H1 (cell line): ENCODE data around the gene SLC9A2. TPM values are rescaled to one million over a fixed set of nuclear protein-coding genes. Genes with fewer than 3 reads are reported as not detected.

ENCODE experiments used
- CTCF ChIA-PET: fragments of 300-600 bp; sonication (Branson Sonifier 250); formaldehyde crosslinking; loops from one replicate; lab custom pipeline; 2021; ENCODE audit not compliant: partially characterized antibody; lab: Charles Lee
- POLR2A ChIA-PET: fragments of 300-600 bp; sonication (Branson Sonifier 250); formaldehyde crosslinking; loops from one replicate; lab custom pipeline; 2021; ENCODE audit warnings: inconsistent platforms; ENCODE audit not compliant: partially characterized antibody; lab: Charles Lee
- DNase-seq, 2 experiments: peaks; one replicate each; pipeline versions ENCODE4 v3.0.0 to v3.0.0-alpha.2; 2010 to 2022; ENCODE audit warnings: low spot score in 2 of 2, low read depth in 1 of 2, mixed read lengths in 1 of 2
- FAIRE-seq: peaks from 2 replicates; lab custom pipeline; 2011; peaks lifted over from hg19 to GRCh38; lab: Jason Lieb, UNC
- H2AFZ ChIP-seq: 2 replicates; pipeline ENCODE4 v1.8.1; 2012; ENCODE audit warnings: low read length, inconsistent platforms
- H2AK5ac ChIP-seq: 2 replicates; pipeline ENCODE4 v1.6.1; 2013; ENCODE audit warnings: low read depth, low read length
- H2BK120ac ChIP-seq: replicated peaks from 2 replicates; pipeline ENCODE3; 2013; ENCODE audit warnings: low read depth, low read length, inconsistent platforms
- H2BK12ac ChIP-seq: 2 replicates; pipeline ENCODE4 v1.6.1; 2013; ENCODE audit warnings: low read depth, low read length
- H2BK15ac ChIP-seq: 2 replicates; pipeline ENCODE4 v1.6.1; 2013; ENCODE audit warnings: low read length
- H2BK20ac ChIP-seq: 2 replicates; pipeline ENCODE4 v1.6.1; 2013; ENCODE audit warnings: low read length
- H2BK5ac ChIP-seq: 2 replicates; pipeline ENCODE4 v1.6.1; 2013; ENCODE audit warnings: low read depth, low read length
- H3K14ac ChIP-seq: 2 replicates; pipeline ENCODE4 v1.6.1; 2013; ENCODE audit warnings: inconsistent platforms; ENCODE audit not compliant: insufficient read length
- H3K18ac ChIP-seq: 2 replicates; pipeline ENCODE4 v1.6.1; 2013; ENCODE audit warnings: low read length; ENCODE audit errors: extremely low read depth
- H3K23ac ChIP-seq: 2 replicates; pipeline ENCODE4 v1.6.1; 2013; ENCODE audit warnings: inconsistent platforms; ENCODE audit not compliant: insufficient read length
- H3K23me2 ChIP-seq: 2 replicates; pipeline ENCODE4 v1.6.1; 2013; ENCODE audit warnings: low read depth, low read length
- H3K27ac ChIP-seq: 2 replicates; pipeline ENCODE4 v1.6.1; 2011; ENCODE audit warnings: low read depth, low read length, inconsistent platforms
- H3K27me3 ChIP-seq, 4 experiments: replicated peaks in 1 of 4; 1 replicate in 1 of 4; 2 replicates in 3 of 4; pipeline versions ENCODE4 v1.6.1 to v1.8.1; 2011 to 2013; ENCODE audit warnings: low read length in 3 of 4, mild to moderate bottlenecking in 3 of 4, inconsistent platforms in 2 of 4, mixed read lengths in 2 of 4, moderate library complexity in 1 of 4; ENCODE audit not compliant: control insufficient read depth in 3 of 4, insufficient read depth in 3 of 4; ENCODE audit errors: extremely low read depth in 1 of 4
- H3K36me3 ChIP-seq, 4 experiments: 2 replicates each; pipeline versions ENCODE4 v1.6.1 to v1.8.1; 2011 to 2013; ENCODE audit warnings: mild to moderate bottlenecking in 4 of 4, low read length in 3 of 4, moderate library complexity in 2 of 4, control low read depth in 1 of 4, inconsistent platforms in 1 of 4; ENCODE audit not compliant: insufficient read depth in 4 of 4, control insufficient read depth in 2 of 4
- H3K4ac ChIP-seq: replicated peaks from 2 replicates; pipeline ENCODE3; 2013; ENCODE audit warnings: low read length, low read depth, mixed read lengths, inconsistent platforms; ENCODE audit not compliant: insufficient read length
- H3K4me1 ChIP-seq, 4 experiments: replicated peaks in 1 of 4; 1 replicate in 1 of 4; 2 replicates in 3 of 4; pipeline versions ENCODE4 v1.6.1 to v1.8.1; 2011 to 2013; ENCODE audit warnings: low read length in 3 of 4, inconsistent platforms in 2 of 4, mixed read lengths in 1 of 4; ENCODE audit not compliant: insufficient read depth in 4 of 4, control insufficient read depth in 3 of 4
- H3K4me2 ChIP-seq, 2 experiments: 2 replicates each; pipeline versions ENCODE4 v1.6.1 to v1.8.1; 2011 to 2013; ENCODE audit warnings: low read depth in 2 of 2, low read length in 2 of 2, control low read depth in 1 of 2, inconsistent platforms in 1 of 2, mild to moderate bottlenecking in 1 of 2; ENCODE audit not compliant: insufficient read depth in 1 of 2
- H3K4me3 ChIP-seq, 4 experiments: fragments of 200-600, 300-600 bp in 1 of 4; sonication (generic), shearing (Covaris generic), sonication (Bioruptor Twin) in 1 of 4; 2 replicates each; pipeline versions ENCODE4 v1.5.1 to v1.8.1; 2011 to 2016; ENCODE audit warnings: low read length in 4 of 4, low read depth in 3 of 4, control low read depth in 2 of 4, inconsistent platforms in 2 of 4, mild to moderate bottlenecking in 2 of 4, mixed read lengths in 1 of 4, moderate library complexity in 1 of 4; ENCODE audit not compliant: insufficient read depth in 2 of 4; ENCODE audit errors: extremely low read depth in 1 of 4
- H3K56ac ChIP-seq: replicated peaks from 2 replicates; pipeline ENCODE3; 2013; ENCODE audit warnings: low read depth, mild to moderate bottlenecking, mixed read lengths, low read length, inconsistent platforms; ENCODE audit not compliant: insufficient read length
- H3K79me1 ChIP-seq: 2 replicates; pipeline ENCODE4 v1.6.1; 2013; ENCODE audit warnings: low read depth, low read length, control low read depth
- H3K79me2 ChIP-seq, 2 experiments: 2 replicates each; pipeline versions ENCODE4 v1.6.1 to v1.8.1; 2012 to 2013; ENCODE audit warnings: low read length in 2 of 2, mild to moderate bottlenecking in 2 of 2, inconsistent platforms in 1 of 2; ENCODE audit not compliant: insufficient read depth in 2 of 2, control insufficient read depth in 1 of 2
- H3K9ac ChIP-seq, 4 experiments: replicated peaks in 1 of 4; 1 replicate in 1 of 4; 2 replicates in 3 of 4; pipeline versions ENCODE4 v1.6.1 to v1.8.1; 2011 to 2013; ENCODE audit warnings: low read depth in 3 of 4, low read length in 3 of 4, control low read depth in 2 of 4, mild to moderate bottlenecking in 2 of 4, moderate library complexity in 2 of 4, inconsistent platforms in 1 of 4; ENCODE audit errors: extremely low read depth in 1 of 4
- H3K9me3 ChIP-seq, 2 experiments: 2 replicates each; pipeline versions ENCODE4 v1.6.1 to v1.8.1; 2012 to 2013; ENCODE audit warnings: mild to moderate bottlenecking in 2 of 2, moderate library complexity in 2 of 2, control low read depth in 1 of 2, inconsistent platforms in 1 of 2, low read depth in 1 of 2, low read length in 1 of 2, mixed read lengths in 1 of 2; ENCODE audit not compliant: insufficient read depth in 2 of 2
- H4K20me1 ChIP-seq, 2 experiments: replicated peaks in 1 of 2; 2 replicates each; pipeline versions ENCODE3 to v1.8.1; 2011 to 2013; ENCODE audit warnings: inconsistent platforms in 2 of 2, low read length in 2 of 2, mild to moderate bottlenecking in 1 of 2; ENCODE audit not compliant: insufficient read depth in 2 of 2, control insufficient read depth in 1 of 2
- H4K5ac ChIP-seq: 2 replicates; pipeline ENCODE4 v1.6.1; 2013; ENCODE audit warnings: low read length, low read depth, mixed read lengths, inconsistent platforms; ENCODE audit not compliant: insufficient read length
- H4K8ac ChIP-seq: 2 replicates; pipeline ENCODE4 v1.8.0; 2013; ENCODE audit warnings: mild to moderate bottlenecking, moderate library complexity, low read length, inconsistent platforms; ENCODE audit not compliant: insufficient read depth; ENCODE audit errors: extremely low read depth
- H4K91ac ChIP-seq: replicated peaks from 2 replicates; pipeline ENCODE3; 2013; ENCODE audit warnings: low read length, mixed read lengths, inconsistent platforms; ENCODE audit not compliant: insufficient read length
- CHD2 ChIP-seq: IDR thresholded peaks from 2 replicates; pipeline ENCODE4 v1.6.1; 2012; ENCODE audit warnings: low read length, improper control_type of control experiment
- EZH2 ChIP-seq: fragments of 200-600 bp; sonication (generic); IDR thresholded peaks from 2 replicates; pipeline ENCODE4 v1.7.1; 2012; ENCODE audit warnings: low read depth, mild to moderate bottlenecking, moderate library complexity, low read length, inconsistent platforms; ENCODE audit not compliant: severe bottlenecking
- TAF7 ChIP-seq: optimal IDR thresholded peaks from 2 replicates; pipeline ENCODE3; 2011; ENCODE audit warnings: low read depth, mild to moderate bottlenecking, inconsistent platforms, low read length, moderate library complexity, borderline replicate concordance
- WGBS, 2 experiments: shearing (Covaris generic) in 1 of 2; methylation state at CpG; one replicate each; pipeline versions ENCODE4 v1.1.6 to v1.1.7; 2013 to 2015; ENCODE audit warnings: low lambda C conversion rate in 2 of 2, mixed read lengths in 2 of 2, inconsistent platforms in 1 of 2, low coverage in 1 of 2, missing lambda C conversion rate in 1 of 2; ENCODE audit not compliant: insufficient replicate concordance in 2 of 2, insufficient coverage in 1 of 2, insufficient read length in 1 of 2; ENCODE audit errors: extremely low coverage in 1 of 2, missing lambda C conversion rate in 1 of 2; 5-methylcytosine and 5-hydroxymethylcytosine counted together
- polyA plus RNA-seq, 7 experiments: library from polyadenylated mRNA; depleted of rRNA in 3 of 7; stranded (reverse) in 5 of 7; unstranded in 2 of 7; fragments of >200 nt in 5 of 7; fragments of 200-250 nt in 2 of 7; gene quantifications; 1 replicate in 5 of 7; 2 replicates in 1 of 7; 4 replicates in 1 of 7; pipeline versions ENCODE4 v1.2.1 to v1.2.3, GENCODE V29; 2011 to 2013; ENCODE audit warnings: missing spikeins in 2 of 7, mixed read lengths in 2 of 7
- total RNA-seq: library from RNA; stranded (reverse); fragmentation: NEBNext Ultra II Directional; extraction: Animal tissue kit (Norgen Biotek cat#: 25700); gene quantifications from 2 replicates; pipeline ENCODE4 v1.2.1, GENCODE V29; 2021
- TF ChIP-seq, protein P1 (sequence below): IDR thresholded peaks from 2 replicates; pipeline ENCODE4 v1.6.1; 2011; ENCODE audit warnings: low read depth, mild to moderate bottlenecking, low read length; ENCODE audit not compliant: insufficient read depth

The SLC9A2 gene
- total and polyA plus RNA-seq, 2 of the 8 experiments (the other 6 are each of a cell fraction or from before 2014, with no cell fraction given): 0.06 to 0.13 TPM

DNA sequence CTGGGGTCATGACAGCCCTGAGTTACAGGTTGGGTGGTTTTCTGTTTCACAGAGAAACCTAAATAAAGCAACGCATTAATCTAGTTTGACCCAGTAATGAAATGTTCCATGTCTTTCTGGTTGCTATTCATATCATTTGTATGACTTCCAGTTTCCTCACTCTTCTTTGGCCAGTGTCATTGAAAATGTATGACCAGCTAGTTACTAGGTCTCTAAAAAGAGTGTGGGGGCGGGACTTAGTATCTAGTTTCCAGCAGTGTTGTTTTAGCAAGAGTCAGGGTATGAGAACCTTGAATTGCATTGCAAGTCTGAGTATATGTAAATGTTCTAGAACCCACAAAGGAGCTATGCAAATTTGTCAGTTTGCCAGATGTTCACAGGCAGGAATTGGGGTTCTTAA is 47.7 kb downstream of the SLC9A2 start:
- CTCF ChIA-PET: interaction anchor here (1.1 kb wide), 1 partner anchor 86 kb away, joined by 3 read pairs; no protein-coding TSS in a partner anchor
- H4K5ac ChIP-seq: no peak overlapping the region
- FAIRE-seq: no peak

More for the DNA sequence above, 47.7 kb downstream of the SLC9A2 start:
- Histone ChIP-seq H3K4me1 (no peaks in the 10 kb centered on the region), H3K23me2 (no peaks in the 10 kb centered on the region), H3K4me3 (no peak overlapping the region), H3K9ac (no peak overlapping the region), H4K91ac (no peak overlapping the region), H3K27me3 (no peaks in the 10 kb centered on the region), H4K8ac (no peak overlapping the region), H3K14ac (no peak overlapping the region), H3K4ac (no peak overlapping the region), H2BK15ac (no peak overlapping the region), H3K27ac (no peak overlapping the region), H2AK5ac (no peak overlapping the region), H3K79me1 (no peaks in the 10 kb centered on the region), H3K36me3 (no peaks in the 10 kb centered on the region), H3K9me3 (0 out of 4 replicates have a peak, but pooled peaks cover 0 to 2% of the 10 kb centered on the region in 2 experiments), H4K20me1 (no peaks in the 10 kb centered on the region), H2AFZ (no peak overlapping the region), H3K56ac (no peak overlapping the region), H3K4me2 (no peak overlapping the region), H2BK5ac (no peak overlapping the region), H3K18ac (no peak overlapping the region), H2BK20ac (no peak overlapping the region), H2BK120ac (no peak overlapping the region), H2BK12ac (no peak overlapping the region), H3K79me2 (no peaks in the 10 kb centered on the region), H3K23ac (no peak overlapping the region)
- DNase-seq: no peak
- WGBS, 2 experiments: 92% methylated on average over 2 of the region's 2 CpGs; no CpG with 5 or more reads in 1 of the 2 experiments
- POLR2A ChIA-PET: no interaction called here
- no peak for TF ChIP-seq TAF7
- TF ChIP-seq, protein P1, sequence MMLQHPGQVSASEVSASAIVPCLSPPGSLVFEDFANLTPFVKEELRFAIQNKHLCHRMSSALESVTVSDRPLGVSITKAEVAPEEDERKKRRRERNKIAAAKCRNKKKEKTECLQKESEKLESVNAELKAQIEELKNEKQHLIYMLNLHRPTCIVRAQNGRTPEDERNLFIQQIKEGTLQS: no peak
- TF ChIP-seq EZH2: no peak
- no peak for TF ChIP-seq CHD2
